Ovary (tissue), 3 donors: ENCODE data around the gene GNG12.

Source experiments
- CTCF ChIP-seq, 3 donors: fragments of 450-650 bp in 2 of 3; fragments of 200-600 bp in 1 of 3; IDR thresholded peaks; one replicate each; pipeline versions ENCODE4 v1.5.1 to v1.8.0; 2016 to 2022; ENCODE audit warnings: antibody characterized with exemption in 3 of 3, mild to moderate bottlenecking in 1 of 3
- EP300 ChIP-seq: sonication (generic); formaldehyde crosslinking; IDR thresholded peaks from one replicate; pipeline ENCODE4 v1.6.1; 2017; ENCODE audit warnings: antibody characterized with exemption
- donor health status: DM: no; HTN: no; CAD: no.

GRCh38 chr1:67766141-67766978, 66.9 kb downstream of the GNG12 start:
- TF ChIP-seq CTCF (IDR thresholded peaks at IDR 0.05) (peak; percentile 67 to 87 (median 87)), EP300 (no peak)
